ENCODE results near the gene SFXN1. TPM values are rescaled to one million over a fixed set of nuclear protein-coding genes. Genes with fewer than 3 reads are reported as not detected.
"Not testable (repeated sequence)": the region's sequence is repeated elsewhere in the genome, so short reads cannot be mapped to it uniquely, and the experiment has no call there.

Gene SFXN1
- total RNA-seq = 100 to 1,000 TPM; 188 to 194 TPM

GRCh38 chr5:175478384-175479124 lies at the start of gene SFXN1:
TSS of gene SFXN1 (plus strand) at chr5:175478560. CDS start at chr5:175492104, 13,544 bp downstream.
- ATAC-seq (ENCODE audit: low read depth) (peak; percentile 75), DNase-seq (peak; percentile 94)
- Mint-ChIP-seq H3K9me3 (no peaks in the 10 kb centered on the region), H3K4me1 (peaks cover 45% of the 10 kb centered on the region), H3K27ac (peak within 1 kb of the TSS; percentile 93), H3K27me3 (peaks cover 15% of the 10 kb centered on the region), H3K36me3 (peaks cover 26% of the 10 kb centered on the region), H3K4me3 (peak within 1 kb of the TSS; percentile 92)
- POLR2A ChIA-PET = interaction anchor here (0.6 to 1.7 kb wide), 17 partner anchors 9 to 884 kb away, joined by 3 to 19 read pairs (median 3); no protein-coding TSS in a partner anchor

- no peaks in the 10 kb centered on the region for H3K4me1 Mint-ChIP-seq
- POLR2A ChIA-PET = no interaction called here
- ATAC-seq (ENCODE audit: low read depth) (no peak), DNase-seq (no peak)
- no peaks in the 10 kb centered on the region for H3K9me3 Mint-ChIP-seq
- no peak overlapping the region for H3K4me3 Mint-ChIP-seq
- H3K27ac Mint-ChIP-seq = no peak overlapping the region
- no peaks in the 10 kb centered on the region for H3K36me3 Mint-ChIP-seq
- peaks cover 32% of the 10 kb centered on the region for H3K27me3 Mint-ChIP-seq
Observed at GRCh38 chr5:175434800-175435199, 43.6 kb upstream of the SFXN1 start.

- Mint-ChIP-seq H3K36me3 (no peaks in the 10 kb centered on the region), H3K27ac (no peak overlapping the region), H3K27me3 (peaks cover 43% of the 10 kb centered on the region), H3K4me1 (no peaks in the 10 kb centered on the region), H3K4me3 (no peak overlapping the region), H3K9me3 (no peaks in the 10 kb centered on the region)
- ATAC-seq (ENCODE audit: low read depth) = no peak
- no peak for DNase-seq
- POLR2A ChIA-PET = no interaction called here
Observed at GRCh38 chr5:175436359-175436758, 42.0 kb upstream of the SFXN1 start.

- Mint-ChIP-seq H3K4me3 (no peak overlapping the region), H3K36me3 (no peaks in the 10 kb centered on the region), H3K9me3 (no peaks in the 10 kb centered on the region), H3K4me1 (no peaks in the 10 kb centered on the region), H3K27ac (no peak overlapping the region), H3K27me3 (peaks cover 62% of the 10 kb centered on the region)
- POLR2A ChIA-PET = no interaction called here
- ATAC-seq (ENCODE audit: low read depth) = no peak
- DNase-seq = no peak
Observed at GRCh38 chr5:175438234-175438857, 40.0 kb upstream of the SFXN1 start.

- peaks cover 79% of the 10 kb centered on the region for H3K27me3 Mint-ChIP-seq
- POLR2A ChIA-PET = no interaction called here
Observed at GRCh38 chr5:175443514-175444059, 34.8 kb upstream of the SFXN1 start.

GRCh38 chr5:175444060-175444904 lies 34.1 kb upstream of the SFXN1 start, which contains the start of gene DRD1:
TSS of gene DRD1 (minus strand) at chr5:175444182. CDS start at chr5:175443099, 1,083 bp downstream.
- H3K4me3 Mint-ChIP-seq = peak within 1 kb of the TSS; percentile 64
- H3K9me3 Mint-ChIP-seq = no peaks in the 10 kb centered on the region
- DNase-seq (peak; percentile 75), ATAC-seq (ENCODE audit: low read depth) (peak; percentile 86)
- no peak within 1 kb of the TSS for H3K27ac Mint-ChIP-seq
- peaks cover 78% of the 10 kb centered on the region for H3K27me3 Mint-ChIP-seq
- H3K4me1 Mint-ChIP-seq = peaks cover 3% of the 10 kb centered on the region
- H3K36me3 Mint-ChIP-seq = no peaks in the 10 kb centered on the region
- POLR2A ChIA-PET = no interaction called here

More at GRCh38 chr5:175443514-175444059, 34.8 kb upstream of the SFXN1 start:
- Mint-ChIP-seq H3K9me3 (no peaks in the 10 kb centered on the region), H3K4me1 (peaks cover 3% of the 10 kb centered on the region), H3K27ac (no peak overlapping the region), H3K36me3 (no peaks in the 10 kb centered on the region), H3K4me3 (no peak overlapping the region)
- ATAC-seq (ENCODE audit: low read depth) (no peak), DNase-seq (no peak)

GRCh38 chr5:175444905-175445456 lies 33.4 kb upstream of the SFXN1 start:
- H3K9me3 Mint-ChIP-seq = no peaks in the 10 kb centered on the region
- ATAC-seq (ENCODE audit: low read depth) = peak; percentile 22
- POLR2A ChIA-PET = no interaction called here
- no peak overlapping the region for H3K27ac Mint-ChIP-seq
- H3K4me3 Mint-ChIP-seq = peak overlapping the region; percentile 64
- no peaks in the 10 kb centered on the region for H3K36me3 Mint-ChIP-seq
- no peak for DNase-seq
- H3K4me1 Mint-ChIP-seq = peaks cover 3% of the 10 kb centered on the region
- H3K27me3 Mint-ChIP-seq = peaks cover 80% of the 10 kb centered on the region

- H3K27ac Mint-ChIP-seq; H3K4me3 Mint-ChIP-seq; DNase-seq; ATAC-seq (ENCODE audit: low read depth); H3K4me1 Mint-ChIP-seq; H3K9me3 Mint-ChIP-seq; H3K36me3 Mint-ChIP-seq: not testable (repeated sequence)
- peaks cover 75% of the 10 kb centered on the region for H3K27me3 Mint-ChIP-seq
- POLR2A ChIA-PET = interaction anchor here (0.7 kb wide), 1 partner anchor 67 kb away, joined by 3 read pairs; no protein-coding TSS in a partner anchor
Observed at GRCh38 chr5:175446378-175446777, 32.0 kb upstream of the SFXN1 start.

- DNase-seq (no peak), ATAC-seq (ENCODE audit: low read depth) (no peak)
- Mint-ChIP-seq H3K4me1 (peaks cover 3% of the 10 kb centered on the region), H3K9me3 (no peaks in the 10 kb centered on the region), H3K27ac (no peak overlapping the region), H3K36me3 (no peaks in the 10 kb centered on the region), H3K27me3 (peaks cover 64% of the 10 kb centered on the region), H3K4me3 (no peak overlapping the region)
- POLR2A ChIA-PET = no interaction called here
Observed at GRCh38 chr5:175447571-175447970, 30.8 kb upstream of the SFXN1 start.

GRCh38 chr5:175448276-175448675 lies 30.1 kb upstream of the SFXN1 start:
- Mint-ChIP-seq H3K9me3 (no peaks in the 10 kb centered on the region), H3K4me3 (no peak overlapping the region), H3K27me3 (peaks cover 62% of the 10 kb centered on the region), H3K4me1 (peaks cover 3% of the 10 kb centered on the region), H3K36me3 (no peaks in the 10 kb centered on the region), H3K27ac (no peak overlapping the region)
- POLR2A ChIA-PET = no interaction called here
- no peak for DNase-seq
- ATAC-seq (ENCODE audit: low read depth) = no peak

- Mint-ChIP-seq H3K36me3 (no peaks in the 10 kb centered on the region), H3K4me1 (peaks cover 2% of the 10 kb centered on the region), H3K27me3 (peaks cover 37% of the 10 kb centered on the region), H3K27ac (no peak overlapping the region), H3K9me3 (no peaks in the 10 kb centered on the region), H3K4me3 (no peak overlapping the region)
- DNase-seq (no peak), ATAC-seq (ENCODE audit: low read depth) (no peak)
- POLR2A ChIA-PET = no interaction called here
Observed at GRCh38 chr5:175452166-175452565, 26.2 kb upstream of the SFXN1 start.

- H3K27me3 Mint-ChIP-seq = peaks cover 25% of the 10 kb centered on the region
- ATAC-seq (ENCODE audit: low read depth) = not testable (repeated sequence)
Observed at GRCh38 chr5:175454338-175454737, 24.0 kb upstream of the SFXN1 start.

More at GRCh38 chr5:175454338-175454737, 24.0 kb upstream of the SFXN1 start:
- H3K4me3 Mint-ChIP-seq, POLR2A ChIA-PET, H3K9me3 Mint-ChIP-seq, H3K4me1 Mint-ChIP-seq, H3K27ac Mint-ChIP-seq, H3K36me3 Mint-ChIP-seq, DNase-seq: not testable (repeated sequence)
